Activated naive CD4-positive, alpha-beta T cell treated with anti-CD3 and anti-CD28 coated beads, Interleukin-2, amount 50 U/mL, for 24 hours (primary cell): ENCODE data around the gene CST4.

Experiments used
- H3K27ac Mint-ChIP-seq: one replicate; pipeline ENCODE4 v1.8.0; 2021; ENCODE audit warnings: mild to moderate bottlenecking, mixed read lengths
- H3K27me3 Mint-ChIP-seq: one replicate; pipeline ENCODE4 v1.8.0; 2021; ENCODE audit warnings: mixed read lengths
- H3K36me3 Mint-ChIP-seq: one replicate; pipeline ENCODE4 v1.8.0; 2021; ENCODE audit warnings: mixed read lengths
- H3K4me1 Mint-ChIP-seq: one replicate; pipeline ENCODE4 v1.8.0; 2021; ENCODE audit warnings: mixed read lengths
- H3K4me3 Mint-ChIP-seq: one replicate; pipeline ENCODE4 v1.8.0; 2021; ENCODE audit warnings: mild to moderate bottlenecking, mixed read lengths
- H3K9me3 Mint-ChIP-seq: one replicate; pipeline ENCODE4 v1.8.0; 2021; ENCODE audit warnings: mixed read lengths

CST4 gene

DNA sequence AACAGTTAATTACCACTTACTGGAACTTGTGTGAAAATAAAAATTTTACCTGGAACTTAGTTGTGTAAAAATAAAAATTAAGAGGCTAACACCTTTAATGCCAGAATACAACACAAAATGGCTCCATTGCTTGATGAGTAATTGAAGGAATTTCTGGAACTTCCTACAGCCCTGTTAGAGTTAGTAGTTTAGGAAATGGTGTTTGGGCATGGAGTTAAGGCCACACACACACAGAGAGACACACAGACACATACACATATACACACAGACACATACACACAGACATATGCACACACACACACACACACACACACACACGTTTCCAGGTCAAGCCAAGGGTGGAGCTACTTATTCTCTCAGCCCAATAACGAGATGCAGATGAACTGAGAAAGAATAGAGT is 30.5 kb downstream of the CST4 start:
- peaks cover 6% of the 10 kb centered on the region for H3K27me3 Mint-ChIP-seq
- no peaks in the 10 kb centered on the region for H3K36me3 Mint-ChIP-seq
- no peaks in the 10 kb centered on the region for H3K9me3 Mint-ChIP-seq
- H3K4me3 Mint-ChIP-seq: no peak overlapping the region
- H3K4me1 Mint-ChIP-seq: no peaks in the 10 kb centered on the region
- no peak overlapping the region for H3K27ac Mint-ChIP-seq

- Mint-ChIP-seq H3K9me3 (no peaks in the 10 kb centered on the region), H3K27ac (no peak overlapping the region)
Measured at GRCh38 chr20:23657202-23657601, 31.6 kb downstream of the CST4 start.

GRCh38 chr20:23656372-23656771 is 32.5 kb downstream of the CST4 start:
- no peaks in the 10 kb centered on the region for H3K36me3 Mint-ChIP-seq
- H3K9me3 Mint-ChIP-seq: no peaks in the 10 kb centered on the region
- peaks cover 6% of the 10 kb centered on the region for H3K27me3 Mint-ChIP-seq
- no peak overlapping the region for H3K4me3 Mint-ChIP-seq
- H3K4me1 Mint-ChIP-seq: no peaks in the 10 kb centered on the region
- no peak overlapping the region for H3K27ac Mint-ChIP-seq

More at GRCh38 chr20:23657202-23657601, 31.6 kb downstream of the CST4 start:
- Mint-ChIP-seq H3K27me3 (peaks cover 6% of the 10 kb centered on the region), H3K36me3 (no peaks in the 10 kb centered on the region), H3K4me3 (no peak overlapping the region), H3K4me1 (no peaks in the 10 kb centered on the region)

DNA sequence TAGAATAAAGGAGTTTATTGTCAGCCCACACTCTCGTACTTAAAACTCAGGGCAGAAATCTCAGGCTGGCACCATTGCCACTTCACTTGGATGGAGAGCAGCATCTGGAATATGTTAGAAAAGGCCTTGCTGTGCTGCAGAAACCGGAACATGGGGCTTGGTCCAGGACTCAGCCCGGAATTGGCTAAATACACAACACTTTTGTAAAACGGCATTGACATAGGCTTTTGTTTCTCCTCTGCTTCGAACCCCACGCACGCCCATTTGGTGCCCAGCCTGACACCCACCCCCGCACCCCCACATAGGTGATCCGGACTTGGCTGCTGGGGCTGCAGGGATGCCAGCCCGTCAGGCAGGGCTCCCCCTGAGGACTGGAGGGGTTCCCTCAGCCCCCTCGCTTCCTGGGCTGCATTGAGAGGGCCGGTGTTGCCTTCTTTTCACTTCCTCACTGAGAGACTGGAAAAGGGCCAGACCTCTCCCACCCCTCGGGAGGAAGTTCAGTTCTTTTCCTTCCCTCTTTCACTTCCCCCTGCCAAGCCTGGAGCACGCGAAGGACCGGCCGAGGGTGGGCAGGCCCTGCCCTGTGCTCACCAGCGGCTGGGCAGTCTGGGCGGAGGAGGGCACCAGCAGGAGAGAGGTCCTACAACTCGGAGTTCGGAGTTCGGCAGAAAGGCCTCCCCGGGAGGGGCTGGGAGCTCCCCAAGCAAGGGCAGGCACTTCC is 33.2 kb downstream of the CST4 start:
- Mint-ChIP-seq H3K27me3 (peaks cover 6% of the 10 kb centered on the region), H3K4me1 (no peaks in the 10 kb centered on the region), H3K27ac (no peak overlapping the region), H3K36me3 (no peaks in the 10 kb centered on the region), H3K4me3 (no peak overlapping the region), H3K9me3 (no peaks in the 10 kb centered on the region)

GRCh38 chr20:23654717-23655116 is 34.1 kb downstream of the CST4 start:
- H3K36me3 Mint-ChIP-seq: no peaks in the 10 kb centered on the region
- no peaks in the 10 kb centered on the region for H3K4me1 Mint-ChIP-seq
- no peak overlapping the region for H3K27ac Mint-ChIP-seq
- no peaks in the 10 kb centered on the region for H3K9me3 Mint-ChIP-seq
- H3K27me3 Mint-ChIP-seq: peaks cover 6% of the 10 kb centered on the region
- no peak overlapping the region for H3K4me3 Mint-ChIP-seq

- H3K27ac Mint-ChIP-seq: no peak overlapping the region
- H3K9me3 Mint-ChIP-seq: no peaks in the 10 kb centered on the region
- no peaks in the 10 kb centered on the region for H3K4me1 Mint-ChIP-seq
- H3K4me3 Mint-ChIP-seq: no peak overlapping the region
- peaks cover 6% of the 10 kb centered on the region for H3K27me3 Mint-ChIP-seq
- no peaks in the 10 kb centered on the region for H3K36me3 Mint-ChIP-seq
Measured at GRCh38 chr20:23654000-23654399, 34.8 kb downstream of the CST4 start.

- Mint-ChIP-seq H3K4me1 (no peaks in the 10 kb centered on the region), H3K27me3 (peaks cover 6% of the 10 kb centered on the region), H3K9me3 (no peaks in the 10 kb centered on the region), H3K4me3 (no peak overlapping the region), H3K27ac (no peak overlapping the region), H3K36me3 (no peaks in the 10 kb centered on the region)
Measured at GRCh38 chr20:23653400-23653938, 35.4 kb downstream of the CST4 start.

DNA sequence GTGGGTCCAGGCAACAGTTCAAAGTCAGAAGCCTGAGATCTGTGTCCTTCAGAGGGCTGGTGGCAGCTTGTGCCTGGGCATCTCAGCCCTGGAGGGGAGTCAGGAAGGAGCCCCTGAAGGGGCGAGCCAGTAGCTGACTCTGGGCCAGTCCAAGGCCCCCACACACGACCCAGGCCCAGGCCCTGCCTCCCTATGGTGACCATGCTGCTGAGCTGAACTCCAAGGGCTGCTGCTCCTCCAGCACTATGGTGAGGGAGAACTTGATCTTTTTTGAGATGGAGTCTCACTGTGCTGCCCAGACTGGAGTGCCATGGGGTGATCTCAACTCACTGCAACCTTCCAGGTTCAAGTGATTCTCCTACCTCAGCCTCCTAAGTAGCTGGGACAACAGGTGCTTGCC is 35.9 kb downstream of the CST4 start:
- Mint-ChIP-seq H3K36me3 (no peaks in the 10 kb centered on the region), H3K4me1 (no peaks in the 10 kb centered on the region), H3K9me3 (no peaks in the 10 kb centered on the region), H3K27me3 (peaks cover 6% of the 10 kb centered on the region), H3K4me3 (no peak overlapping the region), H3K27ac (no peak overlapping the region)

GRCh38 chr20:23652371-23652770 is 36.5 kb downstream of the CST4 start:
- no peaks in the 10 kb centered on the region for H3K4me1 Mint-ChIP-seq
- H3K27me3 Mint-ChIP-seq: peaks cover 6% of the 10 kb centered on the region

DNA sequence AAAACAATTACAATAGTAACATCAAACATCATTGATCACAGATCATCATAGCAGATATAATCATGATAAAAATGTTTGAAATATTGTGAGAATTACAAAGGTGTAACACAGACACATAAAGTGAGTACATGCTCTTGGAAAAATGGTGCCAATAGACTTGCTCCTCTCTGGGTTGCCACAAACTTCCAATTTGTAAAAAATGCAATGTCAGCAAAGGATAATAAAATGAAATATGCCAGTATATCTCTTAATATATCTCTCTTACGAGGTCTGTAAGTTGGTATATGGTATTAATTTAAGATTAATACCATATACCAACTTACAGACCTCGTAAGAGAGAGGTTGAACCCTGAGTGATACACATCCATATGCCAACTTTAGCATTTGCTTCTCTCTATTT is 37.7 kb downstream of the CST4 start:
- Mint-ChIP-seq H3K4me3 (no peak overlapping the region), H3K9me3 (no peaks in the 10 kb centered on the region), H3K27me3 (peaks cover 6% of the 10 kb centered on the region), H3K4me1 (no peaks in the 10 kb centered on the region), H3K36me3 (no peaks in the 10 kb centered on the region), H3K27ac (no peak overlapping the region)

More at GRCh38 chr20:23652371-23652770, 36.5 kb downstream of the CST4 start:
- H3K36me3 Mint-ChIP-seq: no peaks in the 10 kb centered on the region
- H3K4me3 Mint-ChIP-seq: no peak overlapping the region
- H3K9me3 Mint-ChIP-seq: no peaks in the 10 kb centered on the region
- H3K27ac Mint-ChIP-seq: no peak overlapping the region

DNA sequence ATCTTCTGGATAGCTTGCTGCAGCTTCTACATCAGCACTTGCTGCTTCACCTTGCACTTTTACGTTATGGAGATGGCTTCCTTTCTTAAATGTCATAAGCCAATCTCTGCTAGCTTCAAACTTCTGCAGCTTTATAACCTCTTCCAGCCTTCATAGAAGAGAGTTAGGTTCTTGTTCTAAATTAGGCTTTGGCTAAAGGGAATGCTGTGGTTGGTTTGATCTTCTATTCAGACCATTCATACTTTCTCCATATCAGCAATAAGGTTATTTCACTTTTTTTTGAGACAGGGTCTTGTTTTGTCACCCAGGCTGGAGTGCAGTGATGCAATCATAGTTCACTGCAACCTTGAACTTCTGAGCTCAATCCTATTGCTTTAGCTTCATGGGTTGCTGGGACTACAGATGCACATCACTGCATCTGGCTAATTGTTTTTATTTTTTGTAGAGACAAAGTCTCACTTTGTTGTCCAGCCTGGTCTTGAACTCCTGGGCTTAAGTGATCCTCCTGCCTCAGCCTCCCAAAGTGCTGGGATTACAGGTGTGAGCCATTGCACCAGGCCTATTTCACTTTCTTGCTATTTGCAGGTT is 38.9 kb downstream of the CST4 start:
- H3K9me3 Mint-ChIP-seq: no peaks in the 10 kb centered on the region
- peaks cover 5% of the 10 kb centered on the region for H3K27me3 Mint-ChIP-seq
- no peaks in the 10 kb centered on the region for H3K36me3 Mint-ChIP-seq
- no peak overlapping the region for H3K27ac Mint-ChIP-seq
- no peak overlapping the region for H3K4me3 Mint-ChIP-seq
- H3K4me1 Mint-ChIP-seq: no peaks in the 10 kb centered on the region

DNA sequence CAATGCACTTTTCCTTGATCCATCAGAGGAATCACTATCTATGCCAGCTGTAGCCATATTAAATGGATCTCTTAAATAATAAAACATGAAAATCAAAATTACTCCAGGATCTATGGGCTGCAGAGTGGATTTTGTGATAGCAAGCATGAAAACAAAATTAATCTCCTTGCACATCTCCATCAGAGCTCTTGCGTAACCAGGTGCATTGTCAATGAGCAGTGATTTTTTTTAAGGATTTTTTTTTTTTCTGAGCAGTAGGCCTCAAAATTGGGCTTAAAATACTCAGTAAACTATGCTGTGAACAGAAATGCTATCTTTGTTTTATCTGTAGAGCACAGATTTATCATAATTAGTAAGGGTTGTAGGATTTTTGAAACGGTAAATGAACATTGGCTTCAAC is 39.6 kb downstream of the CST4 start:
- no peak overlapping the region for H3K4me3 Mint-ChIP-seq
- H3K27me3 Mint-ChIP-seq: peaks cover under 1% of the 10 kb centered on the region
- H3K36me3 Mint-ChIP-seq: no peaks in the 10 kb centered on the region
- H3K9me3 Mint-ChIP-seq: no peaks in the 10 kb centered on the region
- H3K27ac Mint-ChIP-seq: no peak overlapping the region
- no peaks in the 10 kb centered on the region for H3K4me1 Mint-ChIP-seq

GRCh38 chr20:23647346-23647745 is 41.5 kb downstream of the CST4 start:
- no peak overlapping the region for H3K4me3 Mint-ChIP-seq
- no peaks in the 10 kb centered on the region for H3K9me3 Mint-ChIP-seq
- H3K4me1 Mint-ChIP-seq: no peaks in the 10 kb centered on the region

DNA sequence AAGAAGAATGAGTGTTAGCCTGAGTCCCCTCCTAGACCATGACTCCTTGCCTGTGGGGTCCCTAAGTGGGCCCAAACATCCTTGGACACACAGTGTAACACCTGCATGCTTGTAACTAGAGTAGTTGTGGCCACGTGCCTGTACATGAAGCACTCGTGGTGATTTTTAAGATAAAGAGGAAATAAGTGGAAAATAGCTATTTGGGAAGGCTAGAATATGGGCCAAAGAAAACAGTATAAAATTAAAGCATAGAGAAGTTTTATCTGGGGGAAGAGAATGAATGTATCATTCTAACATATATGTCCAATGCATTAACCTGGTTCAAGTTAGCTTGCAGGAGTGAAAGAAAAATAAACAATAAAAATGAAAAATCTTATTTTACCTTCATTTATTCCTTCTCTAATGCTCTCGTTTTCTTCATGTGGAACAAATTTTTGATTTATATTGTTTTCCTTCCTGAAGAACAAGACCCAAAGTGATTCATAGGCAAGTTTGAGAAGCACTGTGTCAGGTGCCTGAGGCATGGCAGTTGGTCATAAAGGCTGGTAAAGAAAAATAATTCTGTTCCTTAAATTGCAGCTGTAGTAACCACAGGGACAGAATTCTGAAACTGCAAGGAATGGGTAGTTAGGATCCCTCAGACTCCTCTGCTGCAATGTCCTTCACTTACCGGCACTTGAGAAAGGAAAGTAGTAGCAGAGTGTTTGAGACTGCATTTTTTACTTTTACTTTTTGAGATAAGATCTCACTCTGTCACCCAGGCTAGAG is 42.5 kb downstream of the CST4 start:
- H3K4me3 Mint-ChIP-seq: no peak overlapping the region
- no peak overlapping the region for H3K27ac Mint-ChIP-seq
- no peaks in the 10 kb centered on the region for H3K36me3 Mint-ChIP-seq
- no peaks in the 10 kb centered on the region for H3K4me1 Mint-ChIP-seq
- no peaks in the 10 kb centered on the region for H3K9me3 Mint-ChIP-seq
- H3K27me3 Mint-ChIP-seq: no peaks in the 10 kb centered on the region

More at GRCh38 chr20:23647346-23647745, 41.5 kb downstream of the CST4 start:
- Mint-ChIP-seq H3K27ac (no peak overlapping the region), H3K36me3 (no peaks in the 10 kb centered on the region), H3K27me3 (no peaks in the 10 kb centered on the region)

DNA sequence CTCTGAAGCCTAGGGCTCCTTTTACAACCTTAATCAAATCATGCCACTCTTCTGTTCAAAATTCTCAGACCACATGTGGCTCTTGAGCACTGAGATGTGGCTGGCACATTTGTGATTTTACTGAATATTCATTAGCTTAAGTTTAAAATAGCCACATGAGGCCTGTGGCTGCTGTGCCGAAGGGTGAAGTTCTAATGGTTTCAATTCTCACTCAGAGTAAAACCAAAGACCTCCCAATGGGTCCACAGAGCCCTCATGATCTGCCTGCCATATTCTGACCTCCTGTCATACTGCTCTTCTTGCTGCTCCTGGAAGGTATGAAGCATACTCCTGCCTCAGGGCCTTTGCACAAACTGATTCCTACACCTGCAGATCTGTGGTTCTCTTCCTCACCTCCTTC is 43.3 kb downstream of the CST4 start:
- Mint-ChIP-seq H3K36me3 (no peaks in the 10 kb centered on the region), H3K27ac (no peak overlapping the region), H3K9me3 (no peaks in the 10 kb centered on the region), H3K4me1 (no peaks in the 10 kb centered on the region), H3K4me3 (no peak overlapping the region), H3K27me3 (no peaks in the 10 kb centered on the region)

DNA sequence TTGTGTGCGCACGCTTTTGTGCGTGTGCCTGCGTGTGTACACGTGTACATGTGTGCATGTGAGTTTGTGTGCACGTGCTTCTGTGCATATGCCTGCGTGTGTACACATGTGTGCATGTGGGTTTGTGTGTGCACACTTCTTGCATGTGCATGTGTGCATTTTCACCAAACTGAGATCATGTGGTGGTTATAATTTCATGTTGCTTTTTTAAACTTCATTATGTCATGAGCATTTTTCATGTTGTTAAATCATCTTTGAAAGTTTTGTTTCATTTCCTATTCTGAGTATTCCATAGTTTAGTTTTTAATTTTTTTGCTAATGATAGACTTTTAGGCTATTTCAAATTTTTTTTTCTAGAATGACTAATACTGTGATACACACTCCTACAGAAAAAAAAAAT is 44.7 kb downstream of the CST4 start:
- Mint-ChIP-seq H3K4me1 (no peaks in the 10 kb centered on the region), H3K4me3 (no peak overlapping the region), H3K9me3 (no peaks in the 10 kb centered on the region), H3K36me3 (no peaks in the 10 kb centered on the region), H3K27me3 (peaks cover 4% of the 10 kb centered on the region), H3K27ac (no peak overlapping the region)
